HepG2 (cell line): ENCODE results near the gene C2CD2. TPM values are rescaled to one million over a fixed set of nuclear protein-coding genes. Genes with fewer than 3 reads are reported as not detected.
A peak's percentile ranks its signal among the peaks of the same experiment; 100 is the strongest.

Experiments used
- CBX5 ChIP-seq: sonication (generic); formaldehyde crosslinking; IDR thresholded peaks from 2 replicates; pipeline ENCODE4 v1.4.0; 2020; ENCODE audit warnings: missing genetic modification reagents, borderline replicate concordance
- CERS6 ChIP-seq: sonication (generic); formaldehyde crosslinking; IDR thresholded peaks from 2 replicates; pipeline ENCODE4 v1.5.0; 2020; ENCODE audit warnings: missing genetic modification reagents
- ISX ChIP-seq: sonication (generic); formaldehyde crosslinking; conservative IDR thresholded peaks from 2 replicates; pipeline ENCODE4 v1.5.0; 2020; ENCODE audit warnings: missing genetic modification reagents
- JUND ChIP-seq: sonication (generic); formaldehyde crosslinking; IDR thresholded peaks from 2 replicates; pipeline ENCODE4 v1.8.0; 2022; ENCODE audit warnings: mild to moderate bottlenecking, missing genetic modification reagents
- KDM2A ChIP-seq: sonication (generic); formaldehyde crosslinking; IDR thresholded peaks from 2 replicates; pipeline ENCODE4 v1.4.0; 2020; ENCODE audit warnings: low read depth, missing genetic modification reagents, borderline replicate concordance
- NFIC ChIP-seq: IDR thresholded peaks from 2 replicates; pipeline ENCODE4 v1.6.1; 2012; ENCODE audit warnings: mild to moderate bottlenecking, low read length, inconsistent platforms
- NFKBIZ ChIP-seq: IDR thresholded peaks from 2 replicates; pipeline ENCODE4 v1.6.1; 2018; ENCODE audit warnings: missing genetic modification reagents, missing compliant biosample characterization
- ZNF451 ChIP-seq: sonication (generic); formaldehyde crosslinking; IDR thresholded peaks from 2 replicates; pipeline ENCODE4 v1.5.0; 2020; ENCODE audit warnings: mild to moderate bottlenecking, missing genetic modification reagents
- ZNF510 ChIP-seq: sonication (generic); formaldehyde crosslinking; IDR thresholded peaks from 2 replicates; pipeline ENCODE4 v1.4.0; 2020; ENCODE audit warnings: low read depth, mild to moderate bottlenecking, missing genetic modification reagents
- ZNF552 ChIP-seq: sonication (generic); formaldehyde crosslinking; IDR thresholded peaks from 2 replicates; pipeline ENCODE4 v1.9.0; 2022; ENCODE audit warnings: missing genetic modification reagents, mild to moderate bottlenecking, borderline replicate concordance
- ZNF619 ChIP-seq: sonication (generic); formaldehyde crosslinking; IDR thresholded peaks from 2 replicates; pipeline ENCODE4 v1.4.0; 2020; ENCODE audit warnings: mild to moderate bottlenecking, missing genetic modification reagents
- ZNF800 ChIP-seq: sonication (generic); formaldehyde crosslinking; IDR thresholded peaks from 2 replicates; pipeline ENCODE4 v1.4.0; 2020; ENCODE audit warnings: missing genetic modification reagents
- polyA plus RNA-seq, 8 experiments: library from polyadenylated mRNA; depleted of rRNA in 3 of 8; stranded (reverse) in 7 of 8; unstranded in 1 of 8; fragments of >200 nt; fragmentation: Illumina TruSeq in 4 of 8; extraction: Trizol in 4 of 8; gene quantifications; 2 replicates each; pipeline versions ENCODE4 v1.2.1 to v1.2.3, GENCODE V29; 2011 to 2016; ENCODE audit warnings: low read depth in 4 of 8, missing spikeins in 1 of 8, mixed read lengths in 1 of 8; ENCODE audit not compliant: insufficient read depth in 1 of 8
- total RNA-seq, 5 experiments: library from RNA; depleted of rRNA; stranded (reverse); fragments of >200 nt; fragmentation: Illumina TruSeq; extraction: Trizol; gene quantifications; 2 replicates each; pipeline ENCODE4 v1.2.3, GENCODE V29; 2016; ENCODE audit warnings: low read depth in 1 of 5
- TF ChIP-seq, protein P1 (sequence below): sonication (generic); formaldehyde crosslinking; IDR thresholded peaks from 2 replicates; pipeline ENCODE4 v1.4.0; 2020; ENCODE audit warnings: missing genetic modification reagents
- TF ChIP-seq, protein P2 (sequence below): sonication (generic); formaldehyde crosslinking; conservative IDR thresholded peaks from 2 replicates; pipeline ENCODE4 v1.4.0; 2020; ENCODE audit warnings: missing genetic modification reagents
- TF ChIP-seq, protein P3 (sequence below): sonication (generic); formaldehyde crosslinking; IDR thresholded peaks from 2 replicates; pipeline ENCODE4 v1.4.0; 2020; ENCODE audit warnings: missing genetic modification reagents
- TF ChIP-seq, protein P4 (sequence below): sonication (generic); formaldehyde crosslinking; IDR thresholded peaks from 2 replicates; pipeline ENCODE4 v1.5.1; 2020; ENCODE audit warnings: missing genetic modification reagents, mild to moderate bottlenecking, borderline replicate concordance

C2CD2 gene
- total and polyA plus RNA-seq, 2 of the 13 experiments (the other 11 are each of a cell fraction or from before 2014, with no cell fraction given), result 12.5 to 19.7 TPM

DNA sequence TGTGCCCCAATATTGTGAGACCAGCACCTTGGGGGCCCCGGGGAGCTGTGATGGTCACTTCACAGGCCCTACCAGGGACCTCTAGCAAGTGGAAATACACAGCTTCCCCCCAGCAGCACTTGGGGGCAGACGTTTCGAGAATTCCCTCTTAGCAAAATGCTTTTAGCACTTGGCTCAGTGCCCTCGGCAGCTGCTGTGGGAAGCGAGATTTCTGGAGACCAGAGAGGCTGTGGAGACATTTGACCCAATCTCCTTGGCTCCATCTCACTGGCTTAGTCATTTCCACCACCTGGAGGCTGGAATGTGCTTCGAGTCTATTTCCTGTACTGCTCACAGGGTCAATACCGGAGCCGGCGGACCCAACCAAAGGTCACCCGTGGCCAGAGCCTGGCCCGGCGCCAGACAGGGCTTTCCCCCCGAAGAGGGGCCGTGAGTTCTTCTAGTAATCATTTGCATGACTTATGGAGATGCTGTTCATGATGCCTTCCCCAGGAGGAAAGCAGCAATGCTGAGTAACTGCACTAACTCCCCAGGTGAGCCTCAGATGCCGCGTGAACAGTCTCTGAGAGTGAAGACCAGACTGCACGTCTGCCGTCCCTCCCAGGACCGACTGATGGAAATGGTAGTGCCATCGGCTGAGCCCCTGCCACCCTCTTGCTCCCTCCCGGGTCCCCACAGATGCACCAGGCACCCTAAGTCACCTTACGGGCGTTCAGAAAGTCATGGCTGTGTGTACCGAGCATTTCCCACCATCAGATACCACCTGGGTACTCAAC, 4.4 kb upstream of the C2CD2 start (continued):
- TF ChIP-seq NFIC (peak; percentile 71; the same call in 1 of the 2 replicates), CBX5 (CRISPR knock-in tag) (no peak), ZNF800 (CRISPR knock-in tag) (0 out of 2 replicates have a peak, but pooled peaks have one; percentile 45), ZNF552 (CRISPR knock-in tag) (no peak), ZNF451 (no peak), KDM2A (CRISPR knock-in tag) (0 out of 2 replicates have a peak, but pooled peaks have one; percentile 33), ZNF510 (CRISPR knock-in tag) (no peak), ISX (no peak), NFKBIZ (CRISPR knock-in tag) (0 out of 2 replicates have a peak, but pooled peaks have one; percentile 21), ZNF619 (CRISPR knock-in tag) (no peak), JUND (no peak), CERS6 (no peak)
- TF ChIP-seq, protein P1, sequence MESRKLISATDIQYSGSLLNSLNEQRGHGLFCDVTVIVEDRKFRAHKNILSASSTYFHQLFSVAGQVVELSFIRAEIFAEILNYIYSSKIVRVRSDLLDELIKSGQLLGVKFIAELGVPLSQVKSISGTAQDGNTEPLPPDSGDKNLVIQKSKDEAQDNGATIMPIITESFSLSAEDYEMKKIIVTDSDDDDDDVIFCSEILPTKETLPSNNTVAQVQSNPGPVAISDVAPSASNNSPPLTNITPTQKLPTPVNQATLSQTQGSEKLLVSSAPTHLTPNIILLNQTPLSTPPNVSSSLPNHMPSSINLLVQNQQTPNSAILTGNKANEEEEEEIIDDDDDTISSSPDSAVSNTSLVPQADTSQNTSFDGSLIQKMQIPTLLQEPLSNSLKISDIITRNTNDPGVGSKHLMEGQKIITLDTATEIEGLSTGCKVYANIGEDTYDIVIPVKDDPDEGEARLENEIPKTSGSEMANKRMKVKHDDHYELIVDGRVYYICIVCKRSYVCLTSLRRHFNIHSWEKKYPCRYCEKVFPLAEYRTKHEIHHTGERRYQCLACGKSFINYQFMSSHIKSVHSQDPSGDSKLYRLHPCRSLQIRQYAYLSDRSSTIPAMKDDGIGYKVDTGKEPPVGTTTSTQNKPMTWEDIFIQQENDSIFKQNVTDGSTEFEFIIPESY (CRISPR knock-in tag), result 0 out of 2 replicates have a peak, but pooled peaks have one; percentile 18
- TF ChIP-seq, protein P2, sequence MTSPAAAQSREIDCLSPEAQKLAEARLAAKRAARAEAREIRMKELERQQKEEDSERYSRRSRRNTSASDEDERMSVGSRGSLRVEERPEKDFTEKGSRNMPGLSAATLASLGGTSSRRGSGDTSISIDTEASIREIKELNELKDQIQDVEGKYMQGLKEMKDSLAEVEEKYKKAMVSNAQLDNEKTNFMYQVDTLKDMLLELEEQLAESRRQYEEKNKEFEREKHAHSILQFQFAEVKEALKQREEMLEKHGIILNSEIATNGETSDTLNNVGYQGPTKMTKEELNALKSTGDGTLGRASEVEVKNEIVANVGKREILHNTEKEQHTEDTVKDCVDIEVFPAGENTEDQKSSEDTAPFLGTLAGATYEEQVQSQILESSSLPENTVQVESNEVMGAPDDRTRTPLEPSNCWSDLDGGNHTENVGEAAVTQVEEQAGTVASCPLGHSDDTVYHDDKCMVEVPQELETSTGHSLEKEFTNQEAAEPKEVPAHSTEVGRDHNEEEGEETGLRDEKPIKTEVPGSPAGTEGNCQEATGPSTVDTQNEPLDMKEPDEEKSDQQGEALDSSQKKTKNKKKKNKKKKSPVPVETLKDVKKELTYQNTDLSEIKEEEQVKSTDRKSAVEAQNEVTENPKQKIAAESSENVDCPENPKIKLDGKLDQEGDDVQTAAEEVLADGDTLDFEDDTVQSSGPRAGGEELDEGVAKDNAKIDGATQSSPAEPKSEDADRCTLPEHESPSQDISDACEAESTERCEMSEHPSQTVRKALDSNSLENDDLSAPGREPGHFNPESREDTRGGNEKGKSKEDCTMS (CRISPR knock-in tag), result no peak
- TF ChIP-seq, protein P3, sequence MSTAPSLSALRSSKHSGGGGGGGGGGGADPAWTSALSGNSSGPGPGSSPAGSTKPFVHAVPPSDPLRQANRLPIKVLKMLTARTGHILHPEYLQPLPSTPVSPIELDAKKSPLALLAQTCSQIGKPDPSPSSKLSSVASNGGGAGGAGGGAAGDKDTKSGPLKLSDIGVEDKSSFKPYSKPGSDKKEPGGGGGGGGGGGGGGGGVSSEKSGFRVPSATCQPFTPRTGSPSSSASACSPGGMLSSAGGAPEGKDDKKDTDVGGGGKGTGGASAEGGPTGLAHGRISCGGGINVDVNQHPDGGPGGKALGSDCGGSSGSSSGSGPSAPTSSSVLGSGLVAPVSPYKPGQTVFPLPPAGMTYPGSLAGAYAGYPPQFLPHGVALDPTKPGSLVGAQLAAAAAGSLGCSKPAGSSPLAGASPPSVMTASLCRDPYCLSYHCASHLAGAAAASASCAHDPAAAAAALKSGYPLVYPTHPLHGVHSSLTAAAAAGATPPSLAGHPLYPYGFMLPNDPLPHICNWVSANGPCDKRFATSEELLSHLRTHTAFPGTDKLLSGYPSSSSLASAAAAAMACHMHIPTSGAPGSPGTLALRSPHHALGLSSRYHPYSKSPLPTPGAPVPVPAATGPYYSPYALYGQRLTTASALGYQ, result peak; percentile 32; the same call in 1 of the 2 replicates
- TF ChIP-seq, protein P4, sequence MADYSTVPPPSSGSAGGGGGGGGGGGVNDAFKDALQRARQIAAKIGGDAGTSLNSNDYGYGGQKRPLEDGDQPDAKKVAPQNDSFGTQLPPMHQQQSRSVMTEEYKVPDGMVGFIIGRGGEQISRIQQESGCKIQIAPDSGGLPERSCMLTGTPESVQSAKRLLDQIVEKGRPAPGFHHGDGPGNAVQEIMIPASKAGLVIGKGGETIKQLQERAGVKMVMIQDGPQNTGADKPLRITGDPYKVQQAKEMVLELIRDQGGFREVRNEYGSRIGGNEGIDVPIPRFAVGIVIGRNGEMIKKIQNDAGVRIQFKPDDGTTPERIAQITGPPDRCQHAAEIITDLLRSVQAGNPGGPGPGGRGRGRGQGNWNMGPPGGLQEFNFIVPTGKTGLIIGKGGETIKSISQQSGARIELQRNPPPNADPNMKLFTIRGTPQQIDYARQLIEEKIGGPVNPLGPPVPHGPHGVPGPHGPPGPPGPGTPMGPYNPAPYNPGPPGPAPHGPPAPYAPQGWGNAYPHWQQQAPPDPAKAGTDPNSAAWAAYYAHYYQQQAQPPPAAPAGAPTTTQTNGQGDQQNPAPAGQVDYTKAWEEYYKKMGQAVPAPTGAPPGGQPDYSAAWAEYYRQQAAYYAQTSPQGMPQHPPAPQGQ, result no peak
